ENCODE data around the gene TMCO4.
"Not testable (repeated sequence)": the region's sequence is repeated elsewhere in the genome, so short reads cannot be mapped to it uniquely, and the experiment has no call there.

Gene TMCO4

GRCh38 chr1:19799230-19800075, at the start of gene TMCO4:
TSS of gene TMCO4 (minus strand) at chr1:19799916. CDS start at chr1:19780758, 19,158 bp downstream.
- DNase-seq (ENCODE audit: low spot score) = peak; percentile 71

GRCh38 chr1:19849307-19849706, 49.6 kb upstream of the TMCO4 start:
- DNase-seq (ENCODE audit: low spot score) = not testable (repeated sequence)

GRCh38 chr1:19847334-19847733, 47.6 kb upstream of the TMCO4 start:
- not testable (repeated sequence) for DNase-seq (ENCODE audit: low spot score)

GRCh38 chr1:19846338-19846737, 46.6 kb upstream of the TMCO4 start:
- no peak for DNase-seq (ENCODE audit: low spot score)

GRCh38 chr1:19845555-19845954, 45.8 kb upstream of the TMCO4 start:
- DNase-seq (ENCODE audit: low spot score) = no peak

GRCh38 chr1:19844731-19845495, 45.2 kb upstream of the TMCO4 start:
- no peak for DNase-seq (ENCODE audit: low spot score)

- no peak for DNase-seq (ENCODE audit: low spot score)
Measured at GRCh38 chr1:19840228-19840627, 40.5 kb upstream of the TMCO4 start.

GRCh38 chr1:19837866-19838265, 38.1 kb upstream of the TMCO4 start:
- no peak for DNase-seq (ENCODE audit: low spot score)

GRCh38 chr1:19835578-19835977, 35.9 kb upstream of the TMCO4 start:
- DNase-seq (ENCODE audit: low spot score) = no peak

- DNase-seq (ENCODE audit: low spot score) = no peak
Measured at GRCh38 chr1:19831441-19831840, 31.7 kb upstream of the TMCO4 start.

- no peak for DNase-seq (ENCODE audit: low spot score)
Measured at GRCh38 chr1:19828546-19828945, 28.8 kb upstream of the TMCO4 start.

GRCh38 chr1:19825298-19825697, 25.6 kb upstream of the TMCO4 start:
- DNase-seq (ENCODE audit: low spot score) = peak; percentile 75

GRCh38 chr1:19824541-19824940, 24.8 kb upstream of the TMCO4 start:
- no peak for DNase-seq (ENCODE audit: low spot score)

GRCh38 chr1:19824036-19824435, 24.3 kb upstream of the TMCO4 start:
- no peak for DNase-seq (ENCODE audit: low spot score)

- DNase-seq (ENCODE audit: low spot score) = no peak
Measured at GRCh38 chr1:19819701-19820100, 20.0 kb upstream of the TMCO4 start.

GRCh38 chr1:19818324-19818723, 18.6 kb upstream of the TMCO4 start:
- DNase-seq (ENCODE audit: low spot score) = no peak

- DNase-seq (ENCODE audit: low spot score) = no peak
Measured at GRCh38 chr1:19817160-19817559, 17.4 kb upstream of the TMCO4 start.

- DNase-seq (ENCODE audit: low spot score) = not testable (repeated sequence)
Measured at GRCh38 chr1:19816737-19817086, 17.0 kb upstream of the TMCO4 start.

GRCh38 chr1:19815801-19816736, 16.4 kb upstream of the TMCO4 start:
- no peak for DNase-seq (ENCODE audit: low spot score)

- no peak for DNase-seq (ENCODE audit: low spot score)
Measured at GRCh38 chr1:19814681-19815503, 15.2 kb upstream of the TMCO4 start, which contains the start of gene RNF186. TSS of gene RNF186 (minus strand) at chr1:19815283. CDS start at chr1:19815101, 182 bp downstream.

- no peak for DNase-seq (ENCODE audit: low spot score)
Measured at GRCh38 chr1:19814244-19814661, 14.5 kb upstream of the TMCO4 start.
